CD4-positive, alpha-beta T cell (primary cell): ENCODE data around the gene RAPGEF6. TPM values are rescaled to one million over a fixed set of nuclear protein-coding genes. Genes with fewer than 3 reads are reported as not detected.
A peak's percentile ranks its signal among the peaks of the same experiment; 100 is the strongest.

ENCODE experiments used
- ATAC-seq: fragments of 200-7000 bp; cut with Tn5 transposase; one replicate; pipeline ENCODE4 v1.10.0; 2022; ENCODE audit warnings: mild to moderate bottlenecking; ENCODE audit not compliant: poor library complexity
- CTCF ChIA-PET: fragments of 350-600 bp; sonication (Branson Sonifier 250); formaldehyde crosslinking; loops from one replicate; lab custom pipeline; 2021; ENCODE audit warnings: antibody characterized with exemption, inconsistent platforms; lab: Charles Lee
- POLR2A ChIA-PET: fragments of 350-600 bp; sonication (Branson Sonifier 250); formaldehyde crosslinking; loops from one replicate; lab custom pipeline; 2021; ENCODE audit warnings: antibody characterized with exemption, inconsistent platforms; lab: Charles Lee
- DNase-seq, 14 experiments: peaks; one replicate each; pipeline ENCODE4 v3.0.0-alpha.2; 2013 to 2020; ENCODE audit warnings: mixed read lengths in 2 of 14
- H3K27ac ChIP-seq, 2 donors: one replicate each; pipeline versions ENCODE4 v1.5.1 to v1.7.0; 2013; ENCODE audit warnings: low read length in 2 of 2, low read depth in 1 of 2, mild to moderate bottlenecking in 1 of 2
- H3K27me3 ChIP-seq, 2 experiments: 1 replicate in 1 of 2; 2 replicates in 1 of 2; pipeline versions ENCODE4 v1.6.1 to v1.7.0; 2013; ENCODE audit warnings: low read length in 2 of 2, control low read depth in 1 of 2, mild to moderate bottlenecking in 1 of 2, moderate library complexity in 1 of 2; ENCODE audit not compliant: insufficient read depth in 2 of 2, control insufficient read depth in 1 of 2
- H3K36me3 ChIP-seq: one replicate; pipeline ENCODE4 v1.6.1; 2013; ENCODE audit warnings: low read length, control low read depth; ENCODE audit not compliant: insufficient read depth
- H3K4me1 ChIP-seq: one replicate; pipeline ENCODE4 v1.6.1; 2013; ENCODE audit warnings: low read length, control low read depth; ENCODE audit not compliant: insufficient read depth
- H3K4me3 ChIP-seq: one replicate; pipeline ENCODE4 v1.5.1; 2013; ENCODE audit warnings: mild to moderate bottlenecking, low read length, moderate library complexity
- H3K9me3 ChIP-seq, 2 experiments: 1 replicate in 1 of 2; 2 replicates in 1 of 2; pipeline versions ENCODE4 v1.6.1 to v1.7.0; 2013; ENCODE audit warnings: low read length in 2 of 2, mild to moderate bottlenecking in 2 of 2, control low read depth in 1 of 2, moderate library complexity in 1 of 2; ENCODE audit not compliant: control insufficient read depth in 1 of 2, insufficient read depth in 1 of 2
- H3K27ac Mint-ChIP-seq: one replicate; pipeline ENCODE4 v1.8.0; 2020; ENCODE audit warnings: mixed read lengths
- H3K27me3 Mint-ChIP-seq: one replicate; pipeline ENCODE4 v1.8.0; 2021; ENCODE audit warnings: mixed read lengths
- H3K36me3 Mint-ChIP-seq: one replicate; pipeline ENCODE4 v1.8.0; 2021; ENCODE audit warnings: low read depth, mixed read lengths
- H3K4me1 Mint-ChIP-seq: one replicate; pipeline ENCODE4 v1.8.0; 2021; ENCODE audit warnings: low read depth, mixed read lengths
- H3K4me3 Mint-ChIP-seq: one replicate; pipeline ENCODE4 v1.8.0; 2020; ENCODE audit warnings: mild to moderate bottlenecking, mixed read lengths
- H3K9me3 Mint-ChIP-seq: one replicate; pipeline ENCODE4 v1.8.0; 2020; ENCODE audit warnings: mixed read lengths
- intact Hi-C, 2 experiments: fragments of 100-400 bp; cut with DNase I in 1 of 2; cut with micrococcal nuclease in 1 of 2; formaldehyde crosslinking; loops; one replicate each; pipeline versions ENCODE4 v1.15.1 to v1.9.0; 2023 to 2025; cut with DNase I, micrococcal nuclease
- total RNA-seq, 174 experiments: library from RNA in 2 of 174; stranded (reverse) in 2 of 174; gene quantifications; one replicate each; pipeline ENCODE4 v1.2.3 and lab custom pipeline; 2021 to 2026
- TF ChIP-seq, protein P1 (sequence below): fragments of 200-600 bp; IDR thresholded peaks from one replicate; pipeline ENCODE4 v1.8.0; 2022; ENCODE audit warnings: antibody characterized with exemption, mild to moderate bottlenecking

Gene RAPGEF6
- total RNA-seq, 2 experiments from 2014 or later: 83.3 to 91.4 TPM

GRCh38 chr5:131564229-131564652 is 70.8 kb downstream of the RAPGEF6 start:
- peaks cover 74% of the 10 kb centered on the region for H3K4me1 Mint-ChIP-seq
- no peak overlapping the region for H3K4me3 ChIP-seq
- no peaks in the 10 kb centered on the region for H3K4me1 ChIP-seq
- H3K36me3 ChIP-seq: peaks cover 9% of the 10 kb centered on the region
- TF ChIP-seq, protein P1, sequence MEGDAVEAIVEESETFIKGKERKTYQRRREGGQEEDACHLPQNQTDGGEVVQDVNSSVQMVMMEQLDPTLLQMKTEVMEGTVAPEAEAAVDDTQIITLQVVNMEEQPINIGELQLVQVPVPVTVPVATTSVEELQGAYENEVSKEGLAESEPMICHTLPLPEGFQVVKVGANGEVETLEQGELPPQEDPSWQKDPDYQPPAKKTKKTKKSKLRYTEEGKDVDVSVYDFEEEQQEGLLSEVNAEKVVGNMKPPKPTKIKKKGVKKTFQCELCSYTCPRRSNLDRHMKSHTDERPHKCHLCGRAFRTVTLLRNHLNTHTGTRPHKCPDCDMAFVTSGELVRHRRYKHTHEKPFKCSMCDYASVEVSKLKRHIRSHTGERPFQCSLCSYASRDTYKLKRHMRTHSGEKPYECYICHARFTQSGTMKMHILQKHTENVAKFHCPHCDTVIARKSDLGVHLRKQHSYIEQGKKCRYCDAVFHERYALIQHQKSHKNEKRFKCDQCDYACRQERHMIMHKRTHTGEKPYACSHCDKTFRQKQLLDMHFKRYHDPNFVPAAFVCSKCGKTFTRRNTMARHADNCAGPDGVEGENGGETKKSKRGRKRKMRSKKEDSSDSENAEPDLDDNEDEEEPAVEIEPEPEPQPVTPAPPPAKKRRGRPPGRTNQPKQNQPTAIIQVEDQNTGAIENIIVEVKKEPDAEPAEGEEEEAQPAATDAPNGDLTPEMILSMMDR: no peak
- H3K9me3 ChIP-seq: no peaks in the 10 kb centered on the region
- ChIA-PET CTCF (interaction anchor here (1.7 kb wide), 1 partner anchor 25 kb away, joined by 5 read pairs; no protein-coding TSS in a partner anchor), POLR2A (interaction anchor here (0.5 to 1.0 kb wide), 3 partner anchors 9 to 49 kb away, joined by 3 to 5 read pairs (median 3); no protein-coding TSS in a partner anchor)
- H3K9me3 Mint-ChIP-seq: no peaks in the 10 kb centered on the region
- H3K36me3 Mint-ChIP-seq: peaks cover 20% of the 10 kb centered on the region
- no peak overlapping the region for H3K27ac ChIP-seq
- no peaks in the 10 kb centered on the region for H3K27me3 Mint-ChIP-seq
- ATAC-seq (peak; percentile 24), DNase-seq (no peak)
- no peak overlapping the region for H3K4me3 Mint-ChIP-seq
- intact Hi-C loops: no loop called here
- H3K27me3 ChIP-seq: no peaks in the 10 kb centered on the region
- no peak overlapping the region for H3K27ac Mint-ChIP-seq

- H3K4me1 Mint-ChIP-seq: peaks cover 69% of the 10 kb centered on the region
- TF ChIP-seq, protein P1: no peak
- H3K9me3 ChIP-seq: no peaks in the 10 kb centered on the region
- no peaks in the 10 kb centered on the region for H3K4me1 ChIP-seq
- intact Hi-C loops: no loop called here
- H3K27ac Mint-ChIP-seq: peak overlapping the region; percentile 1
- no peaks in the 10 kb centered on the region for H3K9me3 Mint-ChIP-seq
- no peaks in the 10 kb centered on the region for H3K27me3 ChIP-seq
- no peaks in the 10 kb centered on the region for H3K27me3 Mint-ChIP-seq
- ChIA-PET POLR2A (interaction anchor here (0.7 to 1.0 kb wide), 2 partner anchors 10 to 15 kb away, joined by 3 read pairs; no protein-coding TSS in a partner anchor), CTCF (interaction anchor here (1.7 kb wide), 1 partner anchor 26 kb away, joined by 3 read pairs; no protein-coding TSS in a partner anchor)
- H3K36me3 ChIP-seq: peaks cover 11% of the 10 kb centered on the region
- DNase-seq (no peak), ATAC-seq (peak; percentile 54)
- H3K36me3 Mint-ChIP-seq: peaks cover 18% of the 10 kb centered on the region
- no peak overlapping the region for H3K4me3 Mint-ChIP-seq
- no peak overlapping the region for H3K27ac ChIP-seq
- no peak overlapping the region for H3K4me3 ChIP-seq
Observed at GRCh38 chr5:131563434-131564228, 71.4 kb downstream of the RAPGEF6 start.

GRCh38 chr5:131550606-131551005 is 84.4 kb downstream of the RAPGEF6 start:
- ChIA-PET CTCF (interaction anchor here (1.3 kb wide), 1 partner anchor 39 kb away, joined by 3 read pairs; no protein-coding TSS in a partner anchor), POLR2A (no interaction called here)
- H3K4me3 ChIP-seq: no peak overlapping the region
- DNase-seq: no peak
- peak overlapping the region in 1 of 2 donors; percentile 26 for H3K27ac ChIP-seq
- peaks cover 49% of the 10 kb centered on the region for H3K36me3 Mint-ChIP-seq
- H3K27me3 ChIP-seq: no peaks in the 10 kb centered on the region
- no peaks in the 10 kb centered on the region for H3K36me3 ChIP-seq
- intact Hi-C loops: loop anchor here in 1 of 2 experiments (5.0 kb wide), 1 partner anchor 33 kb away; no protein-coding TSS in a partner anchor
- H3K27me3 Mint-ChIP-seq: no peaks in the 10 kb centered on the region
- H3K4me1 Mint-ChIP-seq: peaks cover 63% of the 10 kb centered on the region
- H3K4me1 ChIP-seq: peaks cover 19% of the 10 kb centered on the region
- TF ChIP-seq, protein P1: no peak
- H3K9me3 Mint-ChIP-seq: no peaks in the 10 kb centered on the region
- ATAC-seq: no peak
- H3K9me3 ChIP-seq: no peaks in the 10 kb centered on the region
- peak overlapping the region; percentile 94 for H3K27ac Mint-ChIP-seq
- peak overlapping the region; percentile 80 for H3K4me3 Mint-ChIP-seq
